GM21528 (cell line): ENCODE measurements around the gene QSOX2.
A peak's percentile ranks its signal among the peaks of the same experiment; 100 is the strongest.
"Not testable (repeated sequence)": the region's sequence is repeated elsewhere in the genome, so short reads cannot be mapped to it uniquely, and the experiment has no call there.

ENCODE experiments used
- ATAC-seq: cut with Tn5 transposase; IDR thresholded peaks from one replicate; pipeline ENCODE4 v1.9.1; 2021; ENCODE audit warnings: mild to moderate bottlenecking, moderate library complexity; ENCODE audit not compliant: unreplicated experiment, low FRiP score

Gene QSOX2

GRCh38 chr9:136282272-136282861 is 36.8 kb upstream of the QSOX2 start:
- ATAC-seq, result no peak

- no peak for ATAC-seq
Measured at GRCh38 chr9:136281421-136282271, 36.0 kb upstream of the QSOX2 start.

GRCh38 chr9:136280535-136281315 is 35.1 kb upstream of the QSOX2 start:
- no peak for ATAC-seq

- ATAC-seq, result no peak
Measured at GRCh38 chr9:136279471-136279870, 33.9 kb upstream of the QSOX2 start.

- ATAC-seq, result no peak
Measured at GRCh38 chr9:136278894-136279293, 33.3 kb upstream of the QSOX2 start.

GRCh38 chr9:136278221-136278620 is 32.6 kb upstream of the QSOX2 start:
- ATAC-seq, result no peak

- ATAC-seq, result no peak
Measured at GRCh38 chr9:136277746-136278145, 32.1 kb upstream of the QSOX2 start.

- no peak for ATAC-seq
Measured at GRCh38 chr9:136276716-136277115, 31.1 kb upstream of the QSOX2 start.

- ATAC-seq, result no peak
Measured at GRCh38 chr9:136275655-136276429, 30.2 kb upstream of the QSOX2 start.

GRCh38 chr9:136274786-136275654 is 29.4 kb upstream of the QSOX2 start:
- no peak for ATAC-seq

- ATAC-seq, result no peak
Measured at GRCh38 chr9:136273921-136274785, 28.5 kb upstream of the QSOX2 start.

GRCh38 chr9:136273244-136273865 is 27.7 kb upstream of the QSOX2 start:
- ATAC-seq, result no peak

GRCh38 chr9:136270173-136270705 is 24.6 kb upstream of the QSOX2 start:
- no peak for ATAC-seq

- no peak for ATAC-seq
Measured at GRCh38 chr9:136268735-136269134, 23.1 kb upstream of the QSOX2 start.

- no peak for ATAC-seq
Measured at GRCh38 chr9:136268318-136268717, 22.7 kb upstream of the QSOX2 start.

GRCh38 chr9:136267261-136268111 is 21.9 kb upstream of the QSOX2 start:
- peak; percentile 77 for ATAC-seq

- ATAC-seq, result not testable (repeated sequence)
Measured at GRCh38 chr9:136266641-136267040, 21.0 kb upstream of the QSOX2 start.
